A673 (cell line): Measurements from ENCODE around the gene SCD5. TPM values are rescaled to one million over a fixed set of nuclear protein-coding genes. Genes with fewer than 3 reads are reported as not detected.

Experiments used
- BruUV-seq: library from RNA; stranded (reverse); fragments of 400-500 nt; replicated peaks from 2 replicates; lab custom pipeline; 2021; lab: Mats Ljungman, UMichigan
- CTCF ChIA-PET: fragments of 300-600 bp; sonication (Branson Sonifier 250); formaldehyde crosslinking; loops from one replicate; lab custom pipeline; 2022; ENCODE audit warnings: antibody characterized with exemption; lab: Charles Lee
- POLR2A ChIA-PET: fragments of 300-600 bp; sonication (Branson Sonifier 250); formaldehyde crosslinking; loops from one replicate; lab custom pipeline; 2022; ENCODE audit warnings: antibody characterized with exemption; ENCODE audit not compliant: low non-redundant PET; lab: Charles Lee
- DNase-seq: peaks from one replicate; pipeline ENCODE4 v3.0.0-alpha.2; 2015; ENCODE audit warnings: low spot score
- H3K27ac ChIP-seq: fragments of 200-600 bp; sonication (generic); 2 replicates; pipeline ENCODE4 v1.5.1; 2016; ENCODE audit warnings: mixed run types, low read depth, mild to moderate bottlenecking, mixed read lengths, antibody characterized with exemption, low read length; ENCODE audit not compliant: poor library complexity, severe bottlenecking
- H3K27me3 ChIP-seq: fragments of 200-600 bp; sonication (generic); replicated peaks from 2 replicates; pipeline ENCODE4 v1.6.1; 2017; ENCODE audit warnings: mixed run types, low read depth, mild to moderate bottlenecking, mixed read lengths, antibody characterized with exemption, low read length; ENCODE audit not compliant: insufficient read depth, poor library complexity
- H3K36me3 ChIP-seq: fragments of 200-600 bp; sonication (generic); 2 replicates; pipeline ENCODE4 v1.6.1; 2016; ENCODE audit warnings: mixed run types, mild to moderate bottlenecking, mixed read lengths, antibody characterized with exemption, low read length; ENCODE audit not compliant: insufficient read depth, poor library complexity, severe bottlenecking
- H3K4me1 ChIP-seq: fragments of 200-600 bp; sonication (generic); 2 replicates; pipeline ENCODE4 v1.6.1; 2017; ENCODE audit warnings: mixed run types, mild to moderate bottlenecking, mixed read lengths, antibody characterized with exemption, low read length; ENCODE audit not compliant: insufficient read depth, poor library complexity, severe bottlenecking
- H3K4me3 ChIP-seq: fragments of 200-600 bp; sonication (generic); 2 replicates; pipeline ENCODE4 v1.5.1; 2016; ENCODE audit warnings: low read depth, mixed run types, mild to moderate bottlenecking, mixed read lengths, low read length; ENCODE audit not compliant: poor library complexity, severe bottlenecking
- H3K9me3 ChIP-seq: fragments of 200-600 bp; sonication (generic); 2 replicates; pipeline ENCODE4 v1.6.1; 2016; ENCODE audit warnings: mixed run types, low read depth, mild to moderate bottlenecking, mixed read lengths, antibody characterized with exemption, low read length; ENCODE audit not compliant: poor library complexity, severe bottlenecking
- EZH2 ChIP-seq: fragments of 200-600 bp; sonication (generic); IDR thresholded peaks from 2 replicates; pipeline ENCODE4 v1.6.1; 2017; ENCODE audit warnings: borderline replicate concordance, low read depth, mild to moderate bottlenecking, mixed read lengths, antibody characterized with exemption, low read length; ENCODE audit not compliant: poor library complexity, severe bottlenecking
- intact Hi-C: fragments of 100-400 bp; cut with micrococcal nuclease; formaldehyde crosslinking; loops from one replicate; pipeline ENCODE4 v1.10.0; 2022; ENCODE audit not compliant: unreplicated experiment
- total RNA-seq: library from RNA; stranded (reverse); gene quantifications from 2 replicates; pipeline ENCODE4 v1.2.3, GENCODE V29; 2021
- TF ChIP-seq, protein P1 (sequence below): fragments of 300-800, 200-600 bp; sonication (generic); conservative IDR thresholded peaks from 2 replicates; pipeline ENCODE4 v1.5.1; 2017; ENCODE audit warnings: low read depth, mild to moderate bottlenecking, antibody characterized with exemption, low read length, moderate library complexity, mixed read lengths

Gene SCD5
- total RNA-seq, 1 experiment from 2014 or later: 15.8 TPM

DNA sequence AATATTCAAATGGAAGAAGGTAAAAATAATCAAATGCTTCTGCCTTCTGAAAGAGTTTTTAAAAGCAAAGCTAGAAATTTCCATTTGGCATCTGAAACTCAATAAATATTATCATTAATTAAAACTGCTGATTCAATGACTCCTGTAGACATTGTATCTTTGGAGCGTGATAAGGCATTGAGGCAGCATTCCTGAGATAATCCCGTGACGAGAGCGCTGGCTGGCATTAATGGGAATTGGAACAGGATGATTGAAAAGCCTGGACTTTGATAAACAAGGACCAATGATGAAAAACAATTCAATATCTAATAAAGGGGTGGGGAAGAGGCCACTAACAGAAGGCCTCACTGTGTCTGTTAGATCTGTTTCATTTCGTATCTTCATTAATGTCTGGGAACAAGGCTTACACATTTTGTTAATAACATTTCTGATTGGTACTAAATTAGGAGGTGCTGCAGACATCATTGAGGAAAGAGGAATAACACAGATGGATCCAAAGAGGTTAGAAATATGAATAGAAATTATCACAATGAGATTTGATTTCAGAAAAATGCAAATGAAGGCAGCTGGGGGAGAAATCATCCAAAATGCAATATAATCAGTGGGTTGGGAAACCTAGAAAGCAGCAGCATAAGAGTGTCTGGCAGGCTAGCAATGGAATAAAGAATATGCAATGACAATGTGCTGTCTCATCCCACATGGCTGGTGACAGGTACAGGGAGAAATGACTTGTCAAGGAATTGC, 102.3 kb downstream of the SCD5 start:
- H3K27me3 ChIP-seq: no peaks in the 10 kb centered on the region
- BruUV-seq: no TSS peak

DNA sequence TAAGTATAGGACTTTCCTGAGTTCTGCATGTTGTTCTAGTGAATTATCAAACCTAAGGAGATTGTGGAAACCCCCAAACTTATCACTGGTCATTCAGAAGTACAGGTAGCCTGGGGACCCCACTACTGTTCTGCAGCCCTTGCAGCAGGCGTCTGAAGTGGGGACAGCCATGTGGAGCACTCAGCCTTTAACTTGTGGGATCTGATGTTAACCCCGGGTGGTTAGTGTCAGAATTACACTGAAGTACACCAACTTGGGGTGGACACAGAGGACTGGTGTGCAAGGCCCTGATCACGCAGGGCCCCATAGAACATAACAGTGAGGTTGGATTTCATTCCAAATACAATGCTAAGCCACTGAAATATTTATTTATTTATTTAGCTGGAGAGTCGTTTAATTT, 103.7 kb downstream of the SCD5 start:
- no peak overlapping the region for H3K27ac ChIP-seq
- H3K9me3 ChIP-seq: no peaks in the 10 kb centered on the region
- H3K4me3 ChIP-seq: no peak overlapping the region
- ChIA-PET CTCF (interaction anchor here (0.6 kb wide), 1 partner anchor 11 kb away, joined by 7 read pairs; no protein-coding TSS in a partner anchor), POLR2A (no interaction called here)
- no peaks in the 10 kb centered on the region for H3K36me3 ChIP-seq
- H3K4me1 ChIP-seq: no peaks in the 10 kb centered on the region
- no TSS peak for BruUV-seq
- no peaks in the 10 kb centered on the region for H3K27me3 ChIP-seq
- DNase-seq: no peak
- intact Hi-C loops: no loop called here
- TF ChIP-seq, protein P1, sequence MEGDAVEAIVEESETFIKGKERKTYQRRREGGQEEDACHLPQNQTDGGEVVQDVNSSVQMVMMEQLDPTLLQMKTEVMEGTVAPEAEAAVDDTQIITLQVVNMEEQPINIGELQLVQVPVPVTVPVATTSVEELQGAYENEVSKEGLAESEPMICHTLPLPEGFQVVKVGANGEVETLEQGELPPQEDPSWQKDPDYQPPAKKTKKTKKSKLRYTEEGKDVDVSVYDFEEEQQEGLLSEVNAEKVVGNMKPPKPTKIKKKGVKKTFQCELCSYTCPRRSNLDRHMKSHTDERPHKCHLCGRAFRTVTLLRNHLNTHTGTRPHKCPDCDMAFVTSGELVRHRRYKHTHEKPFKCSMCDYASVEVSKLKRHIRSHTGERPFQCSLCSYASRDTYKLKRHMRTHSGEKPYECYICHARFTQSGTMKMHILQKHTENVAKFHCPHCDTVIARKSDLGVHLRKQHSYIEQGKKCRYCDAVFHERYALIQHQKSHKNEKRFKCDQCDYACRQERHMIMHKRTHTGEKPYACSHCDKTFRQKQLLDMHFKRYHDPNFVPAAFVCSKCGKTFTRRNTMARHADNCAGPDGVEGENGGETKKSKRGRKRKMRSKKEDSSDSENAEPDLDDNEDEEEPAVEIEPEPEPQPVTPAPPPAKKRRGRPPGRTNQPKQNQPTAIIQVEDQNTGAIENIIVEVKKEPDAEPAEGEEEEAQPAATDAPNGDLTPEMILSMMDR: no peak
- no peak for TF ChIP-seq EZH2

More for the DNA sequence above, 102.3 kb downstream of the SCD5 start:
- intact Hi-C loops: no loop called here
- no peaks in the 10 kb centered on the region for H3K4me1 ChIP-seq
- no peak overlapping the region for H3K4me3 ChIP-seq
- TF ChIP-seq, protein P1: no peak
- no peak for TF ChIP-seq EZH2
- CTCF ChIA-PET: no interaction called here
- no peak for DNase-seq
- H3K9me3 ChIP-seq: no peaks in the 10 kb centered on the region
- no peak overlapping the region for H3K27ac ChIP-seq
- POLR2A ChIA-PET: no interaction called here
- H3K36me3 ChIP-seq: no peaks in the 10 kb centered on the region

DNA sequence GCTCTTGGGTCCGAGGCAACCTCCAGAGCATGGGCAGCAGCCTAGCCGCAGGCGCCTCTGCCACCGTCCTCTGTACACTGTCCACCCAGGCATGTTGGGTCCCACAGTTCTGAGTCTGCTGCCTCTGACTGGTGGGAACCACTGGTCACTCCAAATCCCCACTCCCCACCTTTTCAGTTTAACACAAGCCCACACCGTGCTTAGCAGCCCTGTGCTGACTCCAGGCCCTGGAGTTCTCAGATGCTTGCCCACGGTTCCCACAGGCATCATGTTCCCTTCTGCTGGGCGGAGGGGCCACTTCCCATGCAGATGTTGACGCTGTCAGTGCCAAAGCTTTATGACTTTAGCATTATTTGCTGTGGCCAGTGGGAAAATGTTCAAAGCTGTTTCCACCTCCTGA, 104.5 kb downstream of the SCD5 start:
- no peak overlapping the region for H3K4me3 ChIP-seq
- no peak for DNase-seq
- intact Hi-C loops: no loop called here
- TF ChIP-seq, protein P1: no peak
- TF ChIP-seq EZH2: no peak
- H3K9me3 ChIP-seq: no peaks in the 10 kb centered on the region
- POLR2A ChIA-PET: no interaction called here
- H3K36me3 ChIP-seq: no peaks in the 10 kb centered on the region
- H3K4me1 ChIP-seq: no peaks in the 10 kb centered on the region
- H3K27ac ChIP-seq: no peak overlapping the region
- H3K27me3 ChIP-seq: no peaks in the 10 kb centered on the region
- no TSS peak for BruUV-seq
- CTCF ChIA-PET: no interaction called here
